Hepatocyte (in vitro differentiated cells): Measurements from ENCODE around the gene AFTPH.

ENCODE experiments used
- EZH2 ChIP-seq: fragments of 200-600 bp; sonication (generic); IDR thresholded peaks from 2 replicates; pipeline ENCODE4 v1.6.1; 2016; ENCODE audit warnings: antibody characterized with exemption, mild to moderate bottlenecking, borderline replicate concordance
- TF ChIP-seq, protein P1 (sequence below): fragments of 200-600 bp; sonication (generic); IDR thresholded peaks from 2 replicates; pipeline ENCODE4 v1.5.1; 2016; ENCODE audit warnings: antibody characterized with exemption, mild to moderate bottlenecking; ENCODE audit not compliant: poor library complexity

- TF ChIP-seq, protein P1, sequence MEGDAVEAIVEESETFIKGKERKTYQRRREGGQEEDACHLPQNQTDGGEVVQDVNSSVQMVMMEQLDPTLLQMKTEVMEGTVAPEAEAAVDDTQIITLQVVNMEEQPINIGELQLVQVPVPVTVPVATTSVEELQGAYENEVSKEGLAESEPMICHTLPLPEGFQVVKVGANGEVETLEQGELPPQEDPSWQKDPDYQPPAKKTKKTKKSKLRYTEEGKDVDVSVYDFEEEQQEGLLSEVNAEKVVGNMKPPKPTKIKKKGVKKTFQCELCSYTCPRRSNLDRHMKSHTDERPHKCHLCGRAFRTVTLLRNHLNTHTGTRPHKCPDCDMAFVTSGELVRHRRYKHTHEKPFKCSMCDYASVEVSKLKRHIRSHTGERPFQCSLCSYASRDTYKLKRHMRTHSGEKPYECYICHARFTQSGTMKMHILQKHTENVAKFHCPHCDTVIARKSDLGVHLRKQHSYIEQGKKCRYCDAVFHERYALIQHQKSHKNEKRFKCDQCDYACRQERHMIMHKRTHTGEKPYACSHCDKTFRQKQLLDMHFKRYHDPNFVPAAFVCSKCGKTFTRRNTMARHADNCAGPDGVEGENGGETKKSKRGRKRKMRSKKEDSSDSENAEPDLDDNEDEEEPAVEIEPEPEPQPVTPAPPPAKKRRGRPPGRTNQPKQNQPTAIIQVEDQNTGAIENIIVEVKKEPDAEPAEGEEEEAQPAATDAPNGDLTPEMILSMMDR: no peak
- TF ChIP-seq EZH2: no peak
Observed at GRCh38 chr2:64605026-64605471, 80.9 kb downstream of the AFTPH start.
